Testis (tissue), 2 donors: ENCODE results near the gene DERA.

ENCODE experiments used
- CTCF ChIP-seq, 3 experiments: fragments of 450-650 bp in 2 of 3; fragments of 200-600 bp in 1 of 3; sonication (generic) in 1 of 3; IDR thresholded peaks; one replicate each; pipeline ENCODE4 v1.5.1; 2016 to 2019; ENCODE audit warnings: antibody characterized with exemption in 3 of 3, mild to moderate bottlenecking in 2 of 3, moderate library complexity in 1 of 3
- POLR2A ChIP-seq: fragments of 450-650 bp; IDR thresholded peaks from one replicate; pipeline ENCODE4 v1.6.1; 2017; ENCODE audit warnings: antibody characterized with exemption, mild to moderate bottlenecking, moderate library complexity

- TF ChIP-seq CTCF (IDR thresholded peaks at IDR 0.05), result no peak
- no peak for TF ChIP-seq POLR2A
Observed at GRCh38 chr12:16062611-16063010, 151.5 kb downstream of the DERA start.
